T-helper 2 cell treated with Interferon-gamma antibody and Interleukin-4, amounts not matched to agents 100 ng/mL and 5 ng/mL, for 36 hours (primary cell): ENCODE data around the gene RIC1. TPM values are rescaled to one million over a fixed set of nuclear protein-coding genes. Genes with fewer than 3 reads are reported as not detected.

ENCODE experiments used
- intact Hi-C: fragments of 100-400 bp; cut with micrococcal nuclease; formaldehyde crosslinking; loops from one replicate; pipeline ENCODE4 v1.15.1; 2023
- total RNA-seq: library from RNA; stranded (reverse); gene quantifications from 2 replicates; pipeline ENCODE4 v1.2.3, GENCODE V29; 2022

RIC1 gene
- 20.4 and 21.1 TPM in 2 replicates for total RNA-seq

GRCh38 chr9:5628530-5629311, at the start of gene RIC1:
Gene RIC1 (plus strand): TSS chr9:5629107. CDS start chr9:5629310, 203 bp downstream.
- intact Hi-C loops = loop anchor here (1.0 to 5.0 kb wide), 12 partner anchors 28 to 1128 kb away; partner anchors contain the start of genes CDC37L1, JAK2, KDM4C and PLGRKT

DNA sequence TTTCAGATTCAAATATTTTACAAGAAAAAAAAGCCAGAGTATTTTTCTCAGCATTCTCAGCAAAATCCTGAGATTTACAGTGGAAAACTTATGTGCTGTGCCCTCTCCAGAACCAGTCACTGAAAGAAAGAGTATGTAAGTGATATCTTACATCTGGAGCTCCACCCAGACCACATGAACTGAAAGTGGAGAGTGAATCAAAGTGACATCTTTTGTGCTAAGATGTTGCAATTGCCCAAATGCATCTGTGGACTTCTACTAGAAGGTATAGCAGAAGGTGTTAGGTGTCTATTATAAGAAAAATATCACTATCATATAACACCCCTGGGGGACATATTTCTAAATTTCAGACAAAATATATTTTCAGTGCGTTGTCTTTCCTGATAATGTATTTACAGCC, 49.0 kb upstream of the RIC1 start:
- intact Hi-C loops = no loop called here

DNA sequence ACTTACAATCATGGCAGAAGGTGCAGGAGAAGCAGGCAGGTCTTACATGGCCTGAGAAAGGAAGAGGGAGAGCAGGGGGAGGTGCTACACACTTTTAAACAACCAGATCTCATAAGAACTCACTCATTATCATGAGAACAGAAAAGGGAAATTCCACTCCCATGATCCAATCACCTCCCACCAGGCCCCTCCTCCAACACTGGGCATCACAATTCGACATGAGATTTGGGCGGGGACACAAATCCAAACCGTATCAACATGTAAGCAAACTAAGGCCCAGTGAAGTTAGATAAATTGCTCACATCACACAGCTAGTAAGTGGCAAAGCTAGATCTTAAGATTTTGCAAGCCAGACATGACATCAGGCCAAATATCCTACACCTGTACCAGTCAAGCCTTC, 48.3 kb upstream of the RIC1 start:
- intact Hi-C loops = no loop called here

GRCh38 chr9:5581706-5582105, 47.2 kb upstream of the RIC1 start:
- intact Hi-C loops = loop anchor here (2.0 kb wide), 1 partner anchor 23 kb away; no protein-coding TSS in a partner anchor

GRCh38 chr9:5582835-5583195, 46.1 kb upstream of the RIC1 start:
- intact Hi-C loops = loop anchor here (2.0 kb wide), 1 partner anchor 24 kb away; no protein-coding TSS in a partner anchor

DNA sequence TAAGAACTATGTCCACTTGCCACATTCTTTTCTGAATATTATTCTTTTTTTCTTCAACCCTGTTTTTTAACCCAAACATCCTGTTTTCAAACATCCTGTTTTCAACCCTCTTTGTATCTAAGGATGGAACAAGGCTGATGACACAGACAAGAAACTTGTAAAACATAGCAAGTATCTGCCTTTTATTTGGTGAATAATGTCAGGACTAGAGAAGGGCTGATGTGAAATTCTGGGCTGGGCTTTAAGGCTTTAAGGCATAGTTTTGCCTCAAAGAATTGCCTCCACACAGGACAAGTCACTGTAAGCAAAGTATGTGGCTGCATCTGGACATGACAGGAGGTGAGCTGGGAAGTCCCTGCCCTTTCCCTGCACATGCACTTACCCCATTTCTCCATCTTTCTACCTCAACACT, 42.5 kb upstream of the RIC1 start:
- intact Hi-C loops = loop anchor here (1.0 kb wide), 1 partner anchor 136 kb away; the partner anchor contains the start of gene CD274

GRCh38 chr9:5587024-5587423, 41.9 kb upstream of the RIC1 start:
- intact Hi-C loops = no loop called here

DNA sequence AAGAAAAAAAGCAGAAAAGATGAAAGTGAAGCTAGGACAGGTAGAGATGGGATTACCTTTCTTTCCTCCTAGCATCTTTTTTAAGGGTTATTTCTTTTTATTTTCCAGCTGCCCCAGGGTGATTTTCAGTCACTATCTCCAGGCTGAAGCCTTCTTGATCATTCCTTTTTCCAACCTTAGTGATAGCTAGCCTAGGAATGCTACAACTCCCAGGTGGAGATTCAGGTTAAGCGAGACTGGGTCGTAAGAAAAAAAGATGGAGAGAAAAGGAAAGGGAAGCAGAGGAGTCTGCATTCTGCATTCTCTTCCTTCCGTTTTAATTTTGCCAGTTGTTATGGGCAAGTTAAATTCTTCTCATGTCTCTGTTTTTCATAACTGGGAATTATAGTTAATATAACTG, 36.7 kb upstream of the RIC1 start:
- intact Hi-C loops = loop anchor here (5.0 to 10.0 kb wide), 2 partner anchors 607 to 835 kb away; partner anchors contain the start of gene JAK2

- intact Hi-C loops = loop anchor here (5.0 to 10.0 kb wide), 2 partner anchors 608 to 836 kb away; partner anchors contain the start of gene JAK2
These were observed 36.0 kb upstream of the RIC1 start for GRCh38 chr9:5592904-5593303.

- intact Hi-C loops = loop anchor here (5.0 to 10.0 kb wide), 2 partner anchors 609 to 837 kb away; partner anchors contain the start of gene JAK2
These were observed 35.0 kb upstream of the RIC1 start for GRCh38 chr9:5593904-5594303.

DNA sequence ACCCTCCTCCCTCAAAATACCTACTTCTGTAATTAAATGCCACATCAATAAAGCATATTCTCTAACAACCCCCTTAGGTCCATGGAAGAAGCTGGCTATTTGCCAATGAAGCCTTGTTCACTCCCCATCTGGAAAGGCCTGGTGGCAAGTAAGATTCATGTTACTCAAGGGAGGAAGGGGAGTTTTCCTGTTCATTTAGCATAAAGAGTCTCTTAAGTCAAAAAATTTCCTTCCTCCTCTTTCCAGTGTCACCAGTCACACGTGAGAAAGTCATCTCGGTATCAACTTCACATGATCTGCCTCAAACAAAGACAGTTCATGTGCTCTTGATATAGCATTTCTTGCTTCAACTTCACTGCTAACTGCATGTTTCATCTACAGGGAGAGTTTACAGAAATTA, 32.7 kb upstream of the RIC1 start:
- intact Hi-C loops = loop anchor here (10.0 kb wide), 1 partner anchor 611 kb away; the partner anchor contains the start of gene JAK2

- intact Hi-C loops = no loop called here
These were observed 20.3 kb upstream of the RIC1 start for GRCh38 chr9:5608298-5609225.

DNA sequence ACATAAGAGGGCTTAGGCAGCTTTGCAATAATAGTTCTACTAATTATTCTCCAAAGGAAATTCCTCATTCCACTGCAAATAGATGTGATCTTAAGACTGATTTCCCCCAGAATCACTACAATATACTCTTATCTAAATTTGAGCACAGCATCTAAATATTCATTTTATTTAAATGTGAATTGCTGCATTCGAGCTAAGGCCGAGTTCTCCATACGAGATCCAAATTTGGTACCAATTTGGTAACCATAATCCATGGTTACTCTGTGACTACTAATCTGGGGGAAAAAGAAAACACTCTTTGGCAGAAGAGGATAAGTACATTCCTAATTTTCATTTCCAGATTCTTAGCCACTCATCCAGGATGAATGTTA, 19.7 kb upstream of the RIC1 start:
- intact Hi-C loops = no loop called here

GRCh38 chr9:5610491-5610890, 18.4 kb upstream of the RIC1 start:
- intact Hi-C loops = no loop called here

- intact Hi-C loops = no loop called here
These were observed 17.4 kb upstream of the RIC1 start for GRCh38 chr9:5611321-5612184.

- intact Hi-C loops = no loop called here
These were observed 16.7 kb upstream of the RIC1 start for GRCh38 chr9:5612185-5612530.

GRCh38 chr9:5614192-5614591, 14.7 kb upstream of the RIC1 start:
- intact Hi-C loops = no loop called here

- intact Hi-C loops = no loop called here
These were observed 13.9 kb upstream of the RIC1 start for GRCh38 chr9:5614985-5615384.

- intact Hi-C loops = loop anchor here (1.0 kb wide), 1 partner anchor 10 kb away; no protein-coding TSS in a partner anchor
These were observed 11.2 kb upstream of the RIC1 start for GRCh38 chr9:5617749-5618148.

GRCh38 chr9:5620494-5620893, 8.4 kb upstream of the RIC1 start:
- intact Hi-C loops = no loop called here

DNA sequence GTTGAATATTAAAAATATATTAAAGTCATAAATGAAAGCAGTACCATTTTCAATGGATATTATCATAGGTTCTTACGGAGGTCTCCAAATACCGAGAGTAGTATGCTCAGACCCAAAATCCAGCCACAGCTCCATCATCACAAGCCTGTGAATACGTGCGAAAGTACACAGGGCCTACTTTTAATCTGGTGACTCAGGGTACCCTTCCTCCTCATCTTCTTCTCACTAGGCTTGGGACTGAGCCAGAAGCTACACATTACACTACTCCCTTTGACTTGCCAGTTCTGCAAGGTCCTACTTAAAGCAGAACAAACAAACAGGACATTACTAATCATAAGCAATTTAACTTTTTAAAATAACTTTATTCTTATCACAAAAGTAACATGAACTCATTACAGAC, 7.6 kb upstream of the RIC1 start:
- intact Hi-C loops = no loop called here
